Loucy (cell line): ENCODE results near the gene SLC26A6.

Experiments used
- EZH2phosphoT487 ChIP-seq: fragments of 200-600 bp; IDR thresholded peaks from 2 replicates; pipeline ENCODE4 v1.6.1; 2018; ENCODE audit warnings: antibody characterized with exemption, mild to moderate bottlenecking, moderate library complexity, borderline replicate concordance
- TF ChIP-seq, protein P1 (sequence below): fragments of 200-600 bp; sonication (generic); conservative IDR thresholded peaks from 2 replicates; pipeline ENCODE4 v1.5.1; 2014; ENCODE audit warnings: mild to moderate bottlenecking, antibody characterized with exemption, low read length

DNA sequence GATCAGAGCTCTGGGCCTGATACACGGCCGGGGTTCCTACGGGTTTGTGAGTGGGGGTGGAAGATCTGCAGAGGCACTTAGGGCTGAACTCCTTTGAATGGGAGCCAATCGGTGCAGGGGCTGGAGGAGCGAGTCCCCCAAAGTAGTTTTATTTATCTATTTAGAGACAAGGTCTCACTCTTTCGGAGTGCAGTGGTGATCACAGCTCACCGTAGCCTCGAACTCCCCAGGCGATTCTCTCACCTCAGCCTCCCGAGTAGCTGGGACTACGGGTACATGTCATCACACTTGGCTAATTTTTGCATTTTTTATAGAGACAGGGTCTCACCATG lies 29.0 kb upstream of the SLC26A6 start:
- TF ChIP-seq, protein P1, sequence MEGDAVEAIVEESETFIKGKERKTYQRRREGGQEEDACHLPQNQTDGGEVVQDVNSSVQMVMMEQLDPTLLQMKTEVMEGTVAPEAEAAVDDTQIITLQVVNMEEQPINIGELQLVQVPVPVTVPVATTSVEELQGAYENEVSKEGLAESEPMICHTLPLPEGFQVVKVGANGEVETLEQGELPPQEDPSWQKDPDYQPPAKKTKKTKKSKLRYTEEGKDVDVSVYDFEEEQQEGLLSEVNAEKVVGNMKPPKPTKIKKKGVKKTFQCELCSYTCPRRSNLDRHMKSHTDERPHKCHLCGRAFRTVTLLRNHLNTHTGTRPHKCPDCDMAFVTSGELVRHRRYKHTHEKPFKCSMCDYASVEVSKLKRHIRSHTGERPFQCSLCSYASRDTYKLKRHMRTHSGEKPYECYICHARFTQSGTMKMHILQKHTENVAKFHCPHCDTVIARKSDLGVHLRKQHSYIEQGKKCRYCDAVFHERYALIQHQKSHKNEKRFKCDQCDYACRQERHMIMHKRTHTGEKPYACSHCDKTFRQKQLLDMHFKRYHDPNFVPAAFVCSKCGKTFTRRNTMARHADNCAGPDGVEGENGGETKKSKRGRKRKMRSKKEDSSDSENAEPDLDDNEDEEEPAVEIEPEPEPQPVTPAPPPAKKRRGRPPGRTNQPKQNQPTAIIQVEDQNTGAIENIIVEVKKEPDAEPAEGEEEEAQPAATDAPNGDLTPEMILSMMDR: no peak
- no peak for TF ChIP-seq EZH2phosphoT487
